ENCODE results near the gene HEBP1.

Gene HEBP1

DNA sequence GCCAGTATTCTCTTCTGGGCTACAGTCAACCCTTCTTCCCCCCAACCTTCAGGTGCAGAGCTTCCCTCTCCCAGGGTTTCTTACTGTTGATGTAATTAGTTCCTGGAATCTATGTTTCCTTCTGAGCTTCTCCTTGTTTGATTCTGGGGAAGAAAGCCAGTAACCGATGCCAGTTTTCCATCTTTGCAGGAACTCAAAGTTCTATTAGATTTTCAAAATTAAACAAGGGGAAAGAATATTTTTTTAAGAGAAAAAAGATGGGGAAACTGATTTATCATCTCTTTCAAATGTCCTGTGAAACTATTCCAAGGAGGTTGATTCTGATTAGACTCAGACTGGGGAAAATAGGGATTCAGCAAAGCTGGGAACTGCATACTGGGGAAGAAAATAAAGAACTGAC, 26.2 kb upstream of the HEBP1 start:
- H3K27ac ChIP-seq, result no peak overlapping the region
- no peak overlapping the region for H3K4me3 ChIP-seq

DNA sequence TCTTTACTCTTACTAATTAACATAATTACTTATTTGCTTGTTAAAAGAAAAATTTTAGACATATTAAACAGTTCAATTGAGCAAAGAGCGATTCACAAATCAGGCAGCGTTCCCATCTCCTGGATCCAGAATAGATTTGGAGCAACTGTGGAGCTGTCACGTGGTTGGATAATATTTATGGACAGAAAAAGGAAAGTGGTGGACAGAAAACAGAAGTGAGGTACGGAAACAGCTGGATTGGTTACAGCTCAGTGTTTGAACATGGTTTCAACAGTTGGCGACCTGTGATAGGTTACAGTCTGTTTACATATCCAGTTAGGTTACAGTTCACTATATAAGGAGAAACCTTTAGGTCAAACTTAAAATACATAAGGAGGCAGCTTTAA, 24.5 kb upstream of the HEBP1 start:
- no peak overlapping the region for H3K4me3 ChIP-seq
- H3K27ac ChIP-seq, result peak overlapping the region in 1 of 21 experiments; percentile 11

DNA sequence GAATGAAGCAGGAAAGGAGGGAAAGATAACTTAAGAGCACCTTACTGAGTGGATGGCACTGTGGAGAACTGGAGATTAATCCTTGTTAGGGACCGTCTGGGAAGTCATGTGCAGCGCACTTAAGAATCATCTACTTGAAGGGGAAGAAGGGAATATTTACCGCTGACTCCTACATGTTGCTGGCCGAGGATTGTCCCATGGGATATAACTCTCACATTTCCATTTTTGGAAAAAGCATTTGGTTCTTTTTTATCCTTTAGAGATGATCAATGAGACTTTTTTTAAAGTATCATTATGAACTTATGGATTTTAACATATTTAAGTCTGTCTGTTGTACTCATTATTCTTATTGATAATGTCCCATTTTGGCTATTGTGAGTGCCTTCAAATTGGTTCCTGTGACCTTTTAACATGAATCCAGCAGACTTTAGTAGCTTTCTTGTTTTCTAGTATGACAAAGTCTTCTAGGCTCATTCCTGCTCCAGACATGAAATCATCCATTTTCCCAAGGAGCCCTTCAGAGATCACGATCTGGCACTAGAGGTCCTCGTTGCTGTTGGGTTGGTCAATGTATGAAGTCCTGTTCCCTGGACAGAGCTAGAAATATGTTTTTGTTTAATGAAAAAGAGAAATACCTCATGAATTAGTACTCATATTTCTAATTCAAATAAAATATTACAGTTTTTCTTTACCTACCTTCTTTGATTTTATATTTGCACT, 23.9 kb upstream of the HEBP1 start:
- H3K4me3 ChIP-seq, result no peak overlapping the region
- no peak overlapping the region for H3K27ac ChIP-seq

DNA sequence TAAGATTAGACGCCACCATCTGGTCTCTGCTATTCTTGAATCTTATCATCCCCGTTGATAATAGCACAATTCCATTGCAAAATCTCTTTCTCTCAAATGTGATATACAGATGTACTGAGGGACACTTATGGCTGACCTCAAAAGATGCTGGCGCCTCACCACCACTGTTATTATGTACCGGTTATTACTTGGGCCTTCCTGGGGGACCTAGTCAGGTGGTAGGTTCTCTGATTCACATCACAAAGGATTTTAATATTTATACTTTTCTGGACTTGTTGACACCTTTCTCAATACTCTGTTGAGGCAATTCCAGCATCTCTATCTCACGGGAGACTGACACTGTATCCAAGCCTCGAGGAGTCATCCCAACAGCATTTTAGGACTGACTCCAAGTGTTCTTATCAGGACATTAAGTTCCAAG, 22.8 kb upstream of the HEBP1 start:
- Histone ChIP-seq H3K4me3 (no peak overlapping the region), H3K27ac (no peak overlapping the region)

DNA sequence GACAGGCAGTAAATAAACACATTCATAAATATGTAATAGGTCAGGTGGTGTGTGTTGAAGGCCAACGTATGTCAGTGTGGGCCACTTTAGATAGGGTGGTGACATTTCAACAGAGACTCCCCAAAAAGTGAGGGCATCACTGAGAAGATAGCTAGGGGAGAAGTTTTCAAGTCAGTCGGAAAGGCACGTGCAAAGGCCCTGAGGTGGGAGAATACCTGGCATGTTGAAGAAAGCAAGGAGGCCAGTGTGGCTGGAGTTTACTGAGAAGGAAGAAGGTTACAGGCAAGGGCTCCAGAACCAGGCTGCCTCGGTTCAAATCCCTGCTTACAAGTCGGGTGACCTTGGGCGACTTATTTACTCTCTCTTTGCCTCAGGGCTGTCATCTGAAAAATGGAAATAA, 11.0 kb upstream of the HEBP1 start:
- H3K4me3 ChIP-seq, result no peak overlapping the region

DNA sequence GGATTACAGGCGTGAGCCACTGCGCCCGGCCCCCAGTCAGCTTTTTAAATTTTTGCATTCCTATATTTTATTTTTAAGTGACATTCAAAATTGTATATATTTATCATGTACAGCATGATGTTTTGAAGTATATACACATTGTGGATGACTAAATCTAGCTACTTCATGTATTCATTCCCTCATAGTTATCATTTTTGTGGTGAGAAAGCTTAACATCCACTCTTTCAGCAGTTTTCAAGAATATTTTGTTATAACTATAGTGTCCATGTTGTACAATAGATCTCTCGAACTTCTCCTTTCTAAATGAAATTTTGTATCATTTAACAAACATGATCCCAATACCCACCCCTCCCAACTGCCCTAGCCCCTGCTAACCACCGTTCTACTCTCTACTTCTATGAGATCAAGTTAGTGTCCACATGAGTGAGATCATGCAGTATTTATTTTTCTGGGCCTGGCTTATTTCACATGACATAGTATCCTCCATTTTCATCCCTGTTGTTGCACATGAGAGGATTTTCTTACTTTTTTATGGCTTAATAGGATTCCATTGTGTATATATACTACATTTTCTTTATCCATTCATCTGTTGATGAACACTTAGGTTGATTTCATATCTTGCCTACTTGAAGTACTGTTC, 8.8 kb upstream of the HEBP1 start:
- H3K27ac ChIP-seq, result no peak overlapping the region
- no peak overlapping the region for H3K4me3 ChIP-seq

More for the DNA sequence above, 11.0 kb upstream of the HEBP1 start:
- H3K27ac ChIP-seq, result no peak overlapping the region

DNA sequence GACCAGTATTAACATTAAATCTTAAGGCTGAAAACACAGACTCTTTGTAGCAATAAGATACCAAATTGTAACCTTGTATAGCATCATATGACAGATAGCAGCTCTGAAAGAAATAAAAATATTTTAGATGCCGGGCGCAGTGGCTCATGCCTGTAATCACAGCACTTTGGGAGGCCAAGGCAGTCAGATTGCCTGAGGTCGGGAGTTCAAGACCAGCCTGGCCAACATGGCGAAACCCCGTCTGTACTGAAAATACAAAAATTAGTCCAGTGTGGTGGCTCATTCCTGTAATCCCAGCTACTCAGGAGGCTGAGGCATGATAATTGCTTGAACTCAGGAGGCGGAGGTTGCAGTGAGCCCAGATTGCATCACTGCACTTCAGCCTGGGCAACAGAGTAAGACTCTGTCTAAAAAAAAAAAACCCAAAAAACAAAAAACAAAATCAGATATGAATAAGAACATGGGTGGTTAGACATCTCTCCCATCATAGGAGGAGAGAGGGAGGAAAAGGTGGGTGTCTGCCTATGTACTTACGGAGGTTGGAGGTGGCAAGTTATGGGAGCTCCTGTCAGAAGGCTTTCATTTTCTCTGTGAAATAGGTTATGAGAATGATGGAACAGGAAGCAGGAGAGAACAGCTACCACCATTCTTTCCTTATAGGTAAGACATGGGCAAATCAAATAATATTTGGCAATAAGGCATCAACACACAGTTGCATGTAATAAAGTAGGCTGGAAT, 7.6 kb upstream of the HEBP1 start:
- no peak overlapping the region for H3K4me3 ChIP-seq
- H3K27ac ChIP-seq, result no peak overlapping the region

DNA sequence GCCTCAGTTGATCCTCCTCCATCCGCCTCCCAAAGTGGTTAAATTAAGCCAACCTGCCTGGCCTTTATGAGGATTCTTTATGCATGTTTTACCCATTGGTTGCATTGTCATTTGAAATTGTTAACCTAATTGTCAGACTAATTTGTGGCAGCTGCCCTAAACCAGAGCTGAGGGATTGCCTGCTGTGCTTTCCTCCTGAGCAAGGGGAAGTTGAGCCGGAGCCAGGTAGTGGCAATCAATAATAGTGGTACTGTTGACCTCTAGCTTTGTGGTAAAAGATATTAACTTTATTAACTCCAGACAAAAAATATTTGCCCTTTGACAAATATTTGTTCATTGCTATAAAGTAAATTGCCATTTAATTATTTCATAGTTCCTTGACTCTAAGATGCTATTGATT, 5.6 kb upstream of the HEBP1 start:
- no peak overlapping the region for H3K4me3 ChIP-seq
- no peak overlapping the region for H3K27ac ChIP-seq

DNA sequence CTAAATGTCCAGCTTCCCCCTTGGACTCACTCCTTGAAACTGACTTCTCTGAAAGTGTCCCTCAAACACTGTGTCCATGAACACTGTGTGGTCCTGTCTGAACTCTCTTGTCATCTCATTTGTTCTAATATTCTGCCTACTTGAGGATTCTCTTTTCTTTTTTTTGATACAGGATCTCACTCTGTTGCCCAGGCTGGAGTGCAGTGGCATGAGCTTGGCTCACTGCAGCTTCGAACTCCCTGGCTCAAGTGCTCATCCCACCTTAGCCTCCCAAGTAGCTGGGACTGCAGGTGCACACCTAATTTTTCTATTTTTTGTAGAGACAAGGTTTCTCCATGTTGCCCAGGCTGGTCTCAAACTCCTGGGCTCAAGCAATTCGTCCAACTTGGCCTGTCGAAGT, 4.9 kb upstream of the HEBP1 start:
- Histone ChIP-seq H3K4me3 (no peak overlapping the region), H3K27ac (no peak overlapping the region)

DNA sequence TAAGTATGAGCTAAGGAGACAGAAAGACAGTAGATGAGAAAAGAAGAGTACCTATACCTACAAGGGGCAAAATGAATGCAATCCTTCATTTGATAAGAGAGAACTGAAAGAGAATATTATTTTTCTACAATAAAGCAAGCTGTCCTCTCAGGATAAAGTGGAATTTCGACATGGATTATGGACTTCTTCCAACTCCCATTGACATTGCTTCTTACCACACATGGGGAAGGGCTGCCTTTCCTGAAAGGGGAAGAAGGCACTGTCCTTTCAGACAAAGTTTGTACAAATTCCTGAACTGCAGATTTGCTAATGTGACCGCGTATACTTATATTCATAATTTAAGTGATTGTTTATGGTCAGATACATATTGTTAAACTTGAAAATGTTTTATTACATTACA, 4.3 kb upstream of the HEBP1 start:
- Histone ChIP-seq H3K4me3 (no peak overlapping the region), H3K27ac (no peak overlapping the region)

DNA sequence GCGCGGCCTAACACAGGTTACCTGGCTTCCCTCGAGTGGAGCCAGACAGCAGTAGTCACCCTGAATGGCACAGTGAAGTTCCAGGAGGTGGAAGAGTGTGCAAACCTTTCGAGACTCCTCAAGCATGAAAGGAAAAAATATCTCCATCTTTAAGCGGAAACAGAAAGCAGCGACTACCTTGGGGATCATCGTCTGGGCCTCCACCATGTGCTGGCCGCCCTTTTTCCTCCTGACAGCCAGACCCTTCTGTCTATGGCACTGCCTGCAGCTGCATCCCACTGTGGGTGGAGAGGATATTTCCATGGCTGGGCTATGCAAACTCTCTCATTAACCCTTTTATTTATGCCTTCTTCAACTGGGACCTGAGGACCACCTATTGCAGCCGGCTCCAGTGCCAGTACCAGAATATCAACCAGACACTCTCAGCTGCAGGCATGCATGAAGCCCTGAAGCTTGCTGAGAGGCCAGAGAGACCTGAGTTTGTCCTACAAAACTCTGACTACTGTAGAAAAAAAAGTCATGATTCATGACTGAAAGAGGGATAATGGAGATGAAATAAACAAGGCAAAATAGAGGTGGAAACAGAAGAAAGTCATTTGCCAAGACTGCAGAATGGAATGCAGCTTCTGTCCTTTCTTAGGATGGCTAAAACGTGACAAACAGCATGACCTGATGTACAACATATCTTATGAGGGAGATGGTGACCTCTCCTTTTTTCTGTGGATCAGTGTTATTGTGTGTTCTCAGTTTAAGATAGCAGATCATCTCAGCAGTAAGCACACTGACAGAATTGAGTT, 2.4 kb upstream of the HEBP1 start:
- no peak overlapping the region for H3K4me3 ChIP-seq

DNA sequence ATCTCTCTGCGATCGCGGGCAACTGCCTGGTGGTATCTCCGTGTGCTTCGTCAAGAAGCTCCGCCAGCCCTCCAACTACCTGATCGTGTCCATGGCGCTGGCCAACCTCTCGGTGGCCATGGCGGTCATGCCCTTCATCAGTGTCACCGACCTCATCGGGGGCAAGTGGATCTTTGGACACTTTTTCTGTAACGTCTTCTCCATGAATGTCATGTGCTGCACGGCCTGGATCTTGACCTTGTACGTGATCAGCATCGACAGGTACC, 1.6 kb upstream of the HEBP1 start:
- H3K27ac ChIP-seq, result peak overlapping the region; percentile 31 to 96 (median 90)

More for the DNA sequence above, 2.4 kb upstream of the HEBP1 start:
- no peak overlapping the region for H3K27ac ChIP-seq

DNA sequence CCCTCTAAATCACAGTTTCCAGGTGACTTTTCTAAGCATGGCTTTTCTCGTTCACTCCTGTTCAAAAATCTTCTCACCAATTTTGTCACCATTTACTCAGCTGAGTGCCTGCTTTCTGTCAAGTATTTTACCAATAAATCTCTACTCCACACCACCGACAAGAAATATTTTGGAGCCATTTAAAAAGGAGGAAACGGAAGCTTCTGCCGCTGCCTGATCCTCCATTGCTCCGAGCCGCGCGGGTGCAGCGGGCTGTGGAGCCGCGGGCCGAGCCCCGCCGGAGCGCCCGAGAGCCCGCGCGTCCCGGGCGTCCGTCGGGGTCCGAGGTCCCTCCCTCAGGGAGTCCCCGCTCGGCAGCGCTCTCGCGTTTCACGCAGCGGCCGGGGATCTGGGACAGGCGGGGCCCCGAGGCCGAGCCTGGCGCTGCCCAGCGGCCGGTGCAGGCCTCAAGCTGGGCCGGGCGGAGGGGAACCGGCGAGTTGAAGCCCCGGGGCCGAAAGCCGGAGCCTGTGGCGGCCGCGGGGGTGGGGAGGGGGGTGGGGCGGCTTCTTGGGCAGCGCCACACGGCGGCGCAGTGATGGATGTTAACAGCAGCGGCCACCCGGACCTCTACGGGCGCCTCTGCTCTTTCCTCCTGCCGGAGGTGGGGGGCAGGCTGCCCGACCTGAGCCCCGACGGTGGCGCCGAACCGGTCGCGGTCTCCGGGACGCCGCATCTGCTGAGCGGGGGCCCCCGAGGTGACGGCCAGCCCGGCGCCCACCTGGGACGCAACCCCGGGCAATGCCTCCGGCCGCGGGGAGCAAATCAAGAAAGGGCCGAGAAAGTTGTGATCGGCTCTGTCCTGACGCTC, 1.1 kb upstream of the HEBP1 start:
- Histone ChIP-seq H3K4me3 (peak overlapping the region; percentile 39 to 82 (median 75)), H3K27ac (peak overlapping the region; percentile 56 to 96 (median 90))

More for the DNA sequence above, 1.6 kb upstream of the HEBP1 start:
- peak overlapping the region; percentile 39 to 82 (median 75) for H3K4me3 ChIP-seq

DNA sequence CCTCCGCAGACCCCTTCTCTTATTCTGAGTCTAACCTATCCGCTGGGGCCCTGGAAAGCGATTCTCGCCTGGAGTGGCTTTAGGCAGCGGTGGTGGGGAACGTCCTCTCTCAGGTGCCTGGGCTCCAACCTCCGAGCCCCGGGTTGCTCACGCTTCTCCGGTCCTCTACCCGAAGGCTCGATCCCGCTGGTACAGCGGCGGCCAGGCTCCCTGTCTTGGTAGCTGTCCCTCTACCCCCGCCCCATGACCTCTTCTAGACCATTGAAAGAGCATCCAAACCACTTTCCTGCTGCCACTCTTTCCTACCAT, 505 bp upstream of the HEBP1 start:
- Histone ChIP-seq H3K27ac (peak overlapping the region; percentile 56 to 96 (median 90)), H3K4me3 (peak overlapping the region; percentile 39 to 82 (median 75))

DNA sequence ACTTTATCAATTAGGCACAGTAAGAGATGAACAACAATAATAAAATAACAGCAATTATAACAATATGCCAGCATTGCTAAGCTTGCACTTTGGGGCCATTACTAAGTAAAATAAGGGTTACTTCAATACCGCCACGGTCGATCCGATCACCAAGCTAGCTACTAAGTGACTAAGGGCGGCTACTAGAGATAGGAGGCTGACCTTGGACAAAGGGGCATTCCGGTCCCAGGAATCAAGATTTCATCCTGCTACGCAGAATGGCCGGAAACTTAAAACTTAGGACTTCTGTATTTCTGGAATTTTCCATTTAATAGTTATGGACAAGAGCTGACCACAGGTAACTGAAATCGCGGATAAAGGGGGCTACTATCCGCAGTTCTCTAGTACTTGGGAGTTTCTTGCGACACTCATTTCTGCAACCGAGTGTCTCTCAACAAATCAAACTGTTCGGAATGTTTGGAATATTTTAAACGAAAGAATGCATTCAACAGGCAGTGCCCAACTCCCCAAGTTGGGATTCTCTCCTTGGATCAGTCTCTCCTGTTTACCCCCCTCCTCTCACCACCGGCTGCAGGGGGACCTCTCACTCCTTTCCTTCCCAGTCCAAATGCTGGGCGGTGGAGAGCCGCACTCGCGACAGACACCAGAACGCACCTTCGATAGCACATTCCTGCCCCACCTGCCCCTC, 650 bp downstream of the HEBP1 start:
- Histone ChIP-seq H3K27ac (peak overlapping the region in 20 of 21 experiments; percentile 30 to 93 (median 80)), H3K4me3 (peak overlapping the region; percentile 46 to 82 (median 75))

DNA sequence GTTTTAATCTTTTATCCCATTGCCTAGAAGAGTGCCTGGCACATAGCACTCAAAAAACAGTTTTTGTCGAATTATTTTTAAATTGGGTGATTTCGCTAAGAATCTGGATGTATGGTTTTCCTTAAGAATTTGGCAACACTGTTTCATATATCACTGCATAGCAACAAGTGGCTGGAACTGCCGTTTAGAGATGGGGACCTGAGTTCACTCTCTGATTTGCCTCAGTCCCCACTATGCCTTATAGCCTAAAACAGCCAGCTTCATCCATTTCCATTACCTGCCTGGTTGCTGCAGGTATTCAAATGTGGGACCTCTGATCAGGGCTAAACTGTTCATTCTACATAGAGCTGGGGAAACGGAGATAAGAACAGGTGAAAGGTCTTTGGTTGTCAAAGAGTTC, 1.8 kb downstream of the HEBP1 start:
- Histone ChIP-seq H3K27ac (no peak overlapping the region), H3K4me3 (no peak overlapping the region)

DNA sequence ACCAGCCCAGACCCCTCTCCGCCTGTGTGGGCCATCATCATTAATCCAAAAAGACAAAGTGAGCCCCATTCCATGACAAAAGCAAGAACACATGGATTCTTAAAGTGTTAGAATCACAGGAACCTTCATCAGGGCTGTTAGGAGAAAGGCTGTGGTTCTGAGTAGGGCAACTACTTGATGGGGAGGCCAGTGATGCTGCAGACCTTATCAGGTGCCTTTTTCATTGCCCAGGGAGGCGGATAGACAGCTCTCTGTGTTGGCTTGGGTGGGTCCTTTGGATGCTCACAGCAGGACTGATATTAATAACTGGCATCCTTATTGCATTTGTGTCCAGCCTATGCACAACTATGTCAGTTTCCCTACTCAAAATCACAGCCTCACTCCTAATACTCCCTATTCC, 2.3 kb downstream of the HEBP1 start:
- no peak overlapping the region for H3K27ac ChIP-seq
- no peak overlapping the region for H3K4me3 ChIP-seq

DNA sequence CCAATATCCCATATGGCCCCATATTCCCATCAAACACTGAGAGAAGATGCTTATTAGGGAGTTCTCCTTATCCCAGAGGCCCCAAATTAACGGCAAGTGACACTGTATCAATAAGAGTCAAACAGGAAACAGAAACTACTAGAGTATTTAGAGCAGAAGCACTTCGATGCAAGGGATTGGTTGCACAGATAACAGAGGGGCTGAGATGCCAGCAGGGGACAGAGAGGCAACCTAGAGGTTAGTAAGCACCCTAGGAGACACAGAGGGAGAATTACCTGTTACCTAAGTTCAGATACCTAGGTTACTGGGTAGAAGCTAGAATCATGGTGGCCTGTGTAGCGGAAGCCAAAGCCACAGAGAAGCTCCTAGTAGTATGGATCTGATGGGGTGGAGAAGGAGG, 2.9 kb downstream of the HEBP1 start:
- Histone ChIP-seq H3K4me3 (no peak overlapping the region), H3K27ac (peak overlapping the region in 1 of 21 experiments; percentile 1)

DNA sequence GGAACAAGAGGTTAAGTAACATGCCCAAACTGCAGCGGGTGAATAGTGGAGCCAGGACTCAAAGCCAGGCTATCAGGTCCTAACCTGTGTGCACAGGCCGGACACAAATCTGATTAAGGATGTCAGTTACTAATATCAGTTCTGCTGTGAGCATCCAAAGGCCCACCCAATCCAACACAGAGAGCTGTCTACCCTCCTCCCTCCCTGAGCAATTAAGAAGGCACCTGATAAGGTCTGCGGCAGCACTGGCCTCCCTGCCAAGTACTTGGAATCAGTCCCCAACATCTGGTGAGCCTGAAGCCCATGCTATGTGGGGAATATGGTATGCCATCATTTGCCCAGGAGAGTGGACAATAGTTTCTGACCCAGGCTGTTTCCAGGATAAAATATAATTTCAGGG, 3.9 kb downstream of the HEBP1 start:
- Histone ChIP-seq H3K27ac (no peak overlapping the region), H3K4me3 (no peak overlapping the region)
